ENCODE measurements around the gene PSMA6. TPM values are rescaled to one million over a fixed set of nuclear protein-coding genes. Genes with fewer than 3 reads are reported as not detected.

PSMA6 gene
- total and polyA plus RNA-seq, 3 experiments from 2014 or later = 305 to 400 (median 399) TPM

DNA sequence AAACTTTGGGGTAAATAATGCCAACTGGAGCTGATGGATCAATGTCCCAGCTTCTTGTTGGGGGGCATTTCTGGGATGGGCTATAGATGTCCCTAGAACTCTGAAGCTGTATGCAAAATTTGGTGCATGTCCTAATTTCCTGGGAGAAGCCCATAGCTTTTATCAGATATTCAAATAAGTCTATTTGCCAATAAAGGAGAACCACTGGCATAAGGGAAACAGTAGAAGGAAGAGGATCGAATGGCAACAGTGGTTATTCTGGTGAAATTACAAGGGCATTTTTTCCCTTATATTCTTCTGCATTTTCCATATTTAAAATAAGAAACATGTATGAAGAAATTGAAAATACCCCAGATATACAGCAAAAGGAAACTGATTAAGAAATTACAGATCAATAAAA is 34.2 kb downstream of the PSMA6 start:
- ChIA-PET CTCF (no interaction called here), POLR2A (interaction anchor here (0.7 kb wide), 1 partner anchor 19 kb away, joined by 12 read pairs; no protein-coding TSS in a partner anchor)
- Mint-ChIP-seq H3K27ac (no peak overlapping the region), H3K27me3 (no peaks in the 10 kb centered on the region), H3K4me3 (no peak overlapping the region), H3K36me3 (no peaks in the 10 kb centered on the region), H3K9me3 (no peaks in the 10 kb centered on the region), H3K4me1 (no peaks in the 10 kb centered on the region)
- H3K9me3 ChIP-seq (ENCODE audit: low read length) = no peaks in the 10 kb centered on the region
- H3K27me3 ChIP-seq (ENCODE audit: insufficient read depth, low read length, poor library complexity, severe bottlenecking) = no peaks in the 10 kb centered on the region
- DNase-seq = no peak
- H3K27ac ChIP-seq (ENCODE audit: low read depth, low read length) = no peak overlapping the region
- H3K36me3 ChIP-seq (ENCODE audit: insufficient read depth, low read length) = no peaks in the 10 kb centered on the region
- no peaks in the 10 kb centered on the region for H3K4me1 ChIP-seq (ENCODE audit: insufficient read depth, low read length)
- H3K4me3 ChIP-seq (ENCODE audit: low read length) = no peak overlapping the region

DNA sequence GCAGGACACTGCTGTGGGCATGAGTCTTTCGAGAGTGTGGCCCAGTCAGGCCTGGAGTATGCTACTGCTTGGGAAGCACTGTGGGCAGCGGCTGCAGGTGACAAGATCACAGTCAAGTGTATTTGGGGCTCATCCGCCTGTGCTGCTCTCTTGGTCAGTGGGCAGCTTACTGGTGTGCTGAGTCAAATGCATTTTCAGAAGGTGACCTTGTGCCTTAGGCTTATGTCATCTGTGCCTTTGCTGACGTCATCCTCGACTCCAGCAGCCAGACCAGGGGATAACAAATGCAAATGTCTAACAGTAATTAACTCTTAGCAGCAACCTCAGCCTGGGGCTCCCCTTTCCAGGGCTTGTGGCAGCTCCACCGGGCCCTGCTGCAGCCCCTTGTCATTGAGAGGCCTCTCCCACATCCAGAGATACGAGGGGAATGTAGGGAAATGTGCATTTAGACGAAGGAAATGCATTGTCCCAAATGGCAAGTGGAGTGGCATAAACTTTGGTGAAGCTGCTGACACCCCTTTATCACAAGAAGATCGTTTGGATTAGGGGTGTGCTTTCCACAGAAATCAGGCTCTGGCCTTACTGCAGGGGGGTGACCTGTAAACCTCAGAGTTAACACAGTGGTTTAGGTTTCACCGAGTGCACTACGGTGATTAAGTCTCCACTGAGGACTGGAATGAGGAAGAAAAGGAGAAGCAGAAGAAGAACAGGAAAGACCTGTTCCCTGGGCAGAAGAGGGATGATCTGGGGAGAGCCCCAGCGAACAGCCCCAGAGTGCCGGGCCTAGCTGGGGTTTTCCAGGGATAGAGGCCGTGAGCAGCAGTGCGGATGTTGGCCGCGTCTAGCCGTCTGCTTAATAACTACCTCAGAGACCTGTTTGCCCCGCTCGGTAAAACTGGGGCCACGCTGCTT is 39.7 kb downstream of the PSMA6 start:
- Histone ChIP-seq H3K4me3 (ENCODE audit: low read length) (no peak overlapping the region), H3K9me3 (ENCODE audit: low read length) (no peaks in the 10 kb centered on the region), H3K36me3 (ENCODE audit: insufficient read depth, low read length) (no peaks in the 10 kb centered on the region), H3K27ac (ENCODE audit: low read depth, low read length) (no peak overlapping the region), H3K27me3 (ENCODE audit: insufficient read depth, low read length, poor library complexity, severe bottlenecking) (no peaks in the 10 kb centered on the region), H3K4me1 (ENCODE audit: insufficient read depth, low read length) (peaks cover 22% of the 10 kb centered on the region)
- DNase-seq = no peak
- peak overlapping the region; percentile 79 to 95 (median 92) for H3K27ac Mint-ChIP-seq
- POLR2A ChIA-PET = interaction anchor here (3.5 kb wide), 1 partner anchor 72 kb away, joined by 30 read pairs; the partner anchor contains the start of gene NFKBIA
- peaks cover 25 to 30% (median 29%) of the 10 kb centered on the region in 3 donors for H3K4me1 Mint-ChIP-seq
- H3K4me3 Mint-ChIP-seq = peak overlapping the region in 5 of 7 donors; percentile 27 to 58 (median 35)
- H3K27me3 Mint-ChIP-seq = no peaks in the 10 kb centered on the region
- CTCF ChIA-PET = interaction anchor here (0.8 to 1.6 kb wide), 3 partner anchors 12 to 493 kb away, joined by 3 to 6 read pairs (median 3); no protein-coding TSS in a partner anchor
- no peaks in the 10 kb centered on the region for H3K36me3 Mint-ChIP-seq
- H3K9me3 Mint-ChIP-seq = no peaks in the 10 kb centered on the region

DNA sequence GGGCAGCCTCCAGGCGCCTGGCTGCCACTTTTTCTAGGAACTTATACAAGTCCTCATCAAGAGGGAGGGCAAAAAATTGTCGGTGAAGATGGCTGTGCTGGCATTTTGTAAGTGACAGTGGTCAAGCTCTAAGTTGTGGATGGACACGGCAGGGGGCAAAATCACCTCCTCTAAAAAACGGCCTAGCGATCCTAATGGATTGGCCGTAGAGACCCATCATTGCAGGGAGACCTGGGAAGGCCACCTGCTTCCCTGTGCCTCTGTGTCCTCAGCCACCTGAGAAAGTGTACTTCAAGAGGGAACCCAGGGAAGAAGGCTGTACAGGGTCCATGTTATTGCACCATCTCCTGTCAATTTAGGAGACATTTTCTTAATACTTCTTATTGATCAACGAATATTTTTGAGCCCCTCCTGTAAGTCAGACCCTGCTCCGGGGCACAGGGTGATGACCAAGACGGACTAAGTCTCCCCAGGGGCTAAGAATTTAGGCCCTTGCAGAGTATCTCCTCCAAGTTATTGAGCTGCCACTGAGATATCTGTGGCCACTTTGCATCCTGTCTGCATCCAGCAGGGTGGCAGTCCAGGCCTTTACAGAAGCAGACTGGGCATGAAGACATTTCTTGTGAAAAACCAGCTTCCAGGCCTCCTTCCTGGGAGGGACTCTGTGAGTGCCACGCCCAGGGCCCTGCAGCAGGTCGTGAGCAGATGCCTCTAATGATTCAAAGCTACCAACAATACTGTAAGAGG is 40.5 kb downstream of the PSMA6 start:
- no peaks in the 10 kb centered on the region for H3K27me3 ChIP-seq (ENCODE audit: insufficient read depth, low read length, poor library complexity, severe bottlenecking)
- H3K36me3 Mint-ChIP-seq = no peaks in the 10 kb centered on the region
- no peaks in the 10 kb centered on the region for H3K27me3 Mint-ChIP-seq
- peak overlapping the region in 6 of 7 donors; percentile 52 to 78 (median 58) for H3K4me3 Mint-ChIP-seq
- peak in 2 of 5 donors; percentile 15 to 32 for DNase-seq
- H3K27ac ChIP-seq (ENCODE audit: low read depth, low read length) = no peak overlapping the region
- H3K4me3 ChIP-seq (ENCODE audit: low read length) = no peak overlapping the region
- H3K36me3 ChIP-seq (ENCODE audit: insufficient read depth, low read length) = no peaks in the 10 kb centered on the region
- H3K9me3 Mint-ChIP-seq = no peaks in the 10 kb centered on the region
- ChIA-PET CTCF (interaction anchor here (0.8 to 1.6 kb wide), 7 partner anchors 26 to 71 kb away, joined by 3 to 6 read pairs (median 3); no protein-coding TSS in a partner anchor), POLR2A (interaction anchor here (1.5 to 3.5 kb wide), 2 partner anchors 40 to 71 kb away, joined by 4 to 30 read pairs; partner anchors contain the start of genes NFKBIA and PSMA6)
- peaks cover 25 to 30% (median 29%) of the 10 kb centered on the region in 3 donors for H3K4me1 Mint-ChIP-seq
- H3K9me3 ChIP-seq (ENCODE audit: low read length) = no peaks in the 10 kb centered on the region
- H3K4me1 ChIP-seq (ENCODE audit: insufficient read depth, low read length) = peaks cover 22% of the 10 kb centered on the region
- H3K27ac Mint-ChIP-seq = peak overlapping the region; percentile 80 to 98 (median 93)

DNA sequence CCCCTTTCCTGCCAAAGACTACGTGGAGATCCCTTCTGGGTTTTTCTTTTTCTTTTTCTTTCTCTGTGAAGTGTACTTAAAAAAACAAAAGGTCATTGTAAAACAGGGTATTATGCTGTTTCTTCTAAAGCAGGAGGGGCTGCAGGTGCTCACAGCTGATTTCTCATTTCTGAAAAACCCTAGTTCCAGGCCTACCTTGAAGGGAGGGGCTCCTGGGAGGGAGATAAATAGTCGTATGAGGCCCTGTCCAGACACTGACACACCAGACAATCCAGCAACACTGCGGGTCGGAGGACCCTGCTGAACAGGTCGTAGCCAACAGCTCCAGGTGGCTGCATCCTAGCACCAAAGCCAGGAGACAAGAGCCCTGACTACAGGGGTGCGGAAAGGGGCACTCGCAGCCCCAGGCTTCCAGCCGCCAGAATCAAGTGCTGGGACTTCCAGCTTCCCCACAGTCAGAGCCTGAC is 41.1 kb downstream of the PSMA6 start:
- Histone ChIP-seq H3K9me3 (ENCODE audit: low read length) (no peaks in the 10 kb centered on the region), H3K36me3 (ENCODE audit: insufficient read depth, low read length) (no peaks in the 10 kb centered on the region), H3K27ac (ENCODE audit: low read depth, low read length) (no peak overlapping the region), H3K4me3 (ENCODE audit: low read length) (peak overlapping the region; percentile 7), H3K27me3 (ENCODE audit: insufficient read depth, low read length, poor library complexity, severe bottlenecking) (no peaks in the 10 kb centered on the region), H3K4me1 (ENCODE audit: insufficient read depth, low read length) (peaks cover 22% of the 10 kb centered on the region)
- Mint-ChIP-seq H3K36me3 (no peaks in the 10 kb centered on the region), H3K27me3 (no peaks in the 10 kb centered on the region), H3K27ac (peak overlapping the region; percentile 80 to 98 (median 93)), H3K4me1 (peaks cover 25 to 30% (median 29%) of the 10 kb centered on the region in 3 donors), H3K4me3 (peak overlapping the region in 6 of 7 donors; percentile 52 to 78 (median 62)), H3K9me3 (no peaks in the 10 kb centered on the region)
- ChIA-PET CTCF (interaction anchor here (0.8 to 1.6 kb wide), 8 partner anchors 27 to 72 kb away, joined by 3 to 6 read pairs (median 3); no protein-coding TSS in a partner anchor), POLR2A (interaction anchor here (1.5 to 3.5 kb wide), 2 partner anchors 41 to 71 kb away, joined by 4 to 30 read pairs; partner anchors contain the start of genes NFKBIA and PSMA6)
- no peak for DNase-seq

DNA sequence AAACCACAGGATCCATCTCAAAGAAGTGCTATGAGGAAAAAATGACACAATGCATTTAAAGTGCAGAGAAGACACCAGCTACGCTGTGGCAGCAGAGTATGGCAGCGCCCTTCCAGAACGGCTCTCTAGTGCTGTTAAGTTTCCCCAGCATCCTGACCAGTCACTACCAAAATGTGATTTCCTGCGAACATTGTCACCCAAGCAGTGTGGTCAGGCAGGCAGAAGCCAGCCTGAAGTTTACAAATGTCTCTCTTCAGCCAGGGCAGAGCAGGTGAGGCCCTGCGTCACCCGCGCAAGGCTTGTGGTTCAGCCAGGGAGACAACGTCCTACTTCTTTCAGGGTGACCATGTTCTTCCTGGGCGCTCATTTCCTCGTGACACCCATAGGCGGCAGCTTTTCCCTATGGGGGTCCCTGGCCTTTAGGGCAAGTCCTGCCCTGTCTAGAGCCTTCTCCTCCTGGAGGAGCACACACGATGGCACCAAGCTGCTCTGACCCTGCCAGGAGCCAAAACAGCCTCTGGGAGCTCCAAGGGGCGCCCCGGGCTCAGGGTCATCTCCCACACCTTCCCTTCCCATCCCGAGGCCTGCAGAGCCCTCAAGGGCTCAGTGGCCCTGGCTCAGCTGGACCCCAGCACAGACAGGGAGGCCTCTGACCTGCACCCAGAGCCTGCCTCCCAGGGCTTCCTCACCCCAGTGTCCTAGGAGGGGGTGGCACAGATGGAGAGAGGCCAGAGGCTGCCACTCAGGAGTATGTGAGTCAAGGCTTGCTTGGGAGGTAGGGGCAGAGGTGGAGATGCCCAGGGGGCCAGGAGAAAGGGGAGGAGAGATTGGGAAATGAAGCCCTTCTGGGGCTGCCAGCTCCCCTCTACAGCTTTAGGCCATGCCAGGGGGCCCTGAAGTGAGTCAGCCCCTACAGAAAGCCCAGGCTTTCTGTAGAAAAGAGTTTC is 41.9 kb downstream of the PSMA6 start:
- peak overlapping the region; percentile 7 for H3K4me3 ChIP-seq (ENCODE audit: low read length)
- H3K27ac ChIP-seq (ENCODE audit: low read depth, low read length) = peak overlapping the region; percentile 57
- no peaks in the 10 kb centered on the region for H3K27me3 Mint-ChIP-seq
- peaks cover 22% of the 10 kb centered on the region for H3K4me1 ChIP-seq (ENCODE audit: insufficient read depth, low read length)
- no peaks in the 10 kb centered on the region for H3K36me3 ChIP-seq (ENCODE audit: insufficient read depth, low read length)
- ChIA-PET CTCF (interaction anchor here (0.8 to 1.4 kb wide), 6 partner anchors 28 to 72 kb away, joined by 3 to 4 read pairs (median 3); no protein-coding TSS in a partner anchor), POLR2A (interaction anchor here (0.6 to 3.5 kb wide), 3 partner anchors 36 to 70 kb away, joined by 3 to 30 read pairs (median 4); partner anchors contain the start of genes NFKBIA and PSMA6)
- H3K4me1 Mint-ChIP-seq = peaks cover 25 to 30% (median 29%) of the 10 kb centered on the region in 3 donors
- H3K36me3 Mint-ChIP-seq = no peaks in the 10 kb centered on the region
- peak overlapping the region; percentile 80 to 98 (median 94) for H3K27ac Mint-ChIP-seq
- no peaks in the 10 kb centered on the region for H3K27me3 ChIP-seq (ENCODE audit: insufficient read depth, low read length, poor library complexity, severe bottlenecking)
- no peaks in the 10 kb centered on the region for H3K9me3 ChIP-seq (ENCODE audit: low read length)
- DNase-seq = peak in 3 of 5 donors; percentile 40 to 54 (median 53)
- peak overlapping the region in 6 of 7 donors; percentile 52 to 78 (median 62) for H3K4me3 Mint-ChIP-seq
- H3K9me3 Mint-ChIP-seq = no peaks in the 10 kb centered on the region

DNA sequence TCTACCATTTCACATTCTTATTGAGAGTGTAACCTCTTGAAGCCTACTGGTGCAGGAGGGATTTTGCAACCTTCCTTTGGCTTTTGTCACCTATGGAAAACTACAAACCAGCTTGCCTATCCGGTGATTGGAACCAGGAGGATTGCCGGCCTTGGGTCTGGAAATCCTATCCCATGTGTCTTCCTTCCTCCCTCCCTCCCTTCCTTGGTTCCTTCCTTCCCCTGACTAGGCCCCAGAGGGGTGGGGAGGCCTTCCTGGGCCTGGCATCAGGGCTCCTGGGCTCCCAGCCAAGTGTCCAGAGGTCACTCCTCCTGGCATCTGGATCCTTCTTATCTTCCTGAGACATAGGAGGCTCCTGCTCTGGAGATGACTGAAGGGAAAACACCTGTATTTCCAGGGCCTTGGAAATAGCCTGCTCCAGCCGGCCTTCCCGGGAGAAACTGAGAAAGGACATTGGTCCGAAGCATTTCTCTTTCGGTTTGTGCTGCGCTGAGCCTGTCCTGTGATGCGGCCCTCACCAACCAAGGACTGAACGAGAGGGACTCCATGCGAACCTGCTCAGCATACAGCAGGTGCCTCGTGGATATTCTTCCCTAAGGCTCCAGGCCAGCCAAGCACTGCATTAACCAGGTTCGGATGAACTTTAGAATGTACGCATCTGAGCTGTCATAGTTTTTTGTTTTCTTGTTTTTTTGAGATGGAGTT is 43.4 kb downstream of the PSMA6 start:
- Mint-ChIP-seq H3K27me3 (no peaks in the 10 kb centered on the region), H3K36me3 (no peaks in the 10 kb centered on the region), H3K27ac (peak overlapping the region in 6 of 8 donors; percentile 40 to 96 (median 94)), H3K9me3 (no peaks in the 10 kb centered on the region), H3K4me1 (peaks cover 25 to 44% (median 31%) of the 10 kb centered on the region in 3 donors), H3K4me3 (no peak overlapping the region)
- H3K9me3 ChIP-seq (ENCODE audit: low read length) = no peaks in the 10 kb centered on the region
- no peaks in the 10 kb centered on the region for H3K36me3 ChIP-seq (ENCODE audit: insufficient read depth, low read length)
- H3K4me3 ChIP-seq (ENCODE audit: low read length) = no peak overlapping the region
- CTCF ChIA-PET = interaction anchor here (0.6 kb wide), 1 partner anchor 64 kb away, joined by 3 read pairs; no protein-coding TSS in a partner anchor
- H3K27me3 ChIP-seq (ENCODE audit: insufficient read depth, low read length, poor library complexity, severe bottlenecking) = no peaks in the 10 kb centered on the region
- H3K27ac ChIP-seq (ENCODE audit: low read depth, low read length) = no peak overlapping the region
- H3K4me1 ChIP-seq (ENCODE audit: insufficient read depth, low read length) = peaks cover 22% of the 10 kb centered on the region
- POLR2A ChIA-PET = interaction anchor here (0.6 kb wide), 1 partner anchor 476 kb away, joined by 4 read pairs; no protein-coding TSS in a partner anchor
- no peak for DNase-seq

Data from CD8-positive, alpha-beta memory T cell (primary cell).